IPS-18c (cell line): ENCODE measurements around the gene MORF4L2.
"Not testable (repeated sequence)": the region's sequence is repeated elsewhere in the genome, so short reads cannot be mapped to it uniquely, and the experiment has no call there.

Source experiments
- H3K4me3 ChIP-seq: 2 replicates; pipeline ENCODE4 v1.7.0; 2013; ENCODE audit warnings: low read depth, mild to moderate bottlenecking, low read length, moderate library complexity; ENCODE audit not compliant: insufficient read depth
- H3K9me3 ChIP-seq: one replicate; pipeline ENCODE4 v1.6.1; 2013; ENCODE audit warnings: mild to moderate bottlenecking, low read length, moderate library complexity; ENCODE audit not compliant: control insufficient read depth, insufficient read depth

The MORF4L2 gene

DNA sequence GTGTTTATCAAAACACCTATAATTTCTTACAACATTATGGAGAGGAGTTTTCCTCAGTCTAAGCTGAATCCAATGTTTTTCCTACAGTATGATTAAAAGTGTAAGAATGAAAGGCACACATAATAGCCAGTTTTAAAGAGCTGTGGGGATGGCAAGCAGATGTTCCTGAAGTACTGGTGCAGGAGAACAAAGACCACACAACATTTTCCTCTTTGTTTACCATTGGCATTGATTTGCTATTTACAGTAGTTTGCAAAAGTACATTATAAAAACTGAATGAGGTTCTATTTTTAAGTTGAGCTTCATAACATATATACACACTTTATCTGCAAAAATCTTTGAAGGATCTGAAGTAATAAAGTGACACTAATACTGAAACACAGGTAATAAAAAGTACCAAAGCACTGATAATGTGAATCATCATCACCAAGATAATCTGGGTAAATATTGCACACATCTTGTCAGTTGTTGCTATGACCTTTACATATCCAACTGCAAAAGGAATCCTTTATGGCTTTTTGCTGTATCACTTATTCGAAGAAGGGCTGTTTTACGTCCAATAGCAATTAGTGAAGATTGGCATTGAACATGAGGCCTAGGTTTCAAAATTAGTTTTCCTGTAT, 35.2 kb downstream of the MORF4L2 start:
- Histone ChIP-seq H3K9me3 (no peaks in the 10 kb centered on the region), H3K4me3 (no peak overlapping the region)

- no peaks in the 10 kb centered on the region for H3K9me3 ChIP-seq
- no peak overlapping the region for H3K4me3 ChIP-seq
Measured at GRCh38 chrX:103647630-103648029, 38.9 kb downstream of the MORF4L2 start.

GRCh38 chrX:103644125-103644524, 42.4 kb downstream of the MORF4L2 start:
- H3K4me3 ChIP-seq = no peak overlapping the region

DNA sequence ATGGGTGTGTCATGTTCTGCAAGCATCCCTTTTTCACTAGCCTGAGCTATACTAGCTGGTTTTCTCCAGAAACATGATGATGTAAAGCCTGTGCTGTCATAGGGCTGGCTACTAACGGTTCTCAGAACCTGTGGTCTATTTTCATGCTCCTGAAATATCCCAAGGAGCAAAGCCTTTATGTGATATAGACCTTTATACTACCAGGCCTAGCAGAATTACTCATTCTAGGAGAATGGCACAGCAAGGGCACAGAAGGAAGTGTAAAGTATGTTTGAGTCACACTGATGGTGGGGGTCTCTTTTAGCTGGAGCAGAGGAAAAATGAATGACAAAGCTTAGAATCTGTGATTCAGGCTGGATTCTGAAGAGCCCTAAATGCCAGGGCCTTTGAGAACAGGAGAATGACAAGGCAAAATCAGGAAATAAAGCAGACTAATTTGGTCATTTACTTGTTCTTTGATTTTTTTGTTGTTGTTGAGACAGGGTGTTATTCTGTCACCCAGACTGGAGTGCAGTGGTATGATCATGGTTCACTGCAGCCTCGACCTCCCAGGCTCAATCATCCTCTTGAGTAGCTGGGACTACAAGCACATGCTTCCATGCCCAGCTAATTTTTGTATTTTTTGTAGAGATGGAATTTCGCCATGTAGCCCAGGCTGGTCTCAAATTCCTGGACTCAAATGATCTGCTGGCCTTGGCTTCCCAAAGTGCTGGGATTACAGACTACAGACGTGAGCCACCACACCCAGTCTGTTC, 45.9 kb downstream of the MORF4L2 start:
- no peaks in the 10 kb centered on the region for H3K9me3 ChIP-seq
- H3K4me3 ChIP-seq = no peak overlapping the region

More at GRCh38 chrX:103644125-103644524, 42.4 kb downstream of the MORF4L2 start:
- no peaks in the 10 kb centered on the region for H3K9me3 ChIP-seq

GRCh38 chrX:103638479-103639346, 47.8 kb downstream of the MORF4L2 start:
- H3K4me3 ChIP-seq, H3K9me3 ChIP-seq: not testable (repeated sequence)

- H3K9me3 ChIP-seq = no peaks in the 10 kb centered on the region
- no peak overlapping the region for H3K4me3 ChIP-seq
Measured at GRCh38 chrX:103637604-103638338, 48.7 kb downstream of the MORF4L2 start.

DNA sequence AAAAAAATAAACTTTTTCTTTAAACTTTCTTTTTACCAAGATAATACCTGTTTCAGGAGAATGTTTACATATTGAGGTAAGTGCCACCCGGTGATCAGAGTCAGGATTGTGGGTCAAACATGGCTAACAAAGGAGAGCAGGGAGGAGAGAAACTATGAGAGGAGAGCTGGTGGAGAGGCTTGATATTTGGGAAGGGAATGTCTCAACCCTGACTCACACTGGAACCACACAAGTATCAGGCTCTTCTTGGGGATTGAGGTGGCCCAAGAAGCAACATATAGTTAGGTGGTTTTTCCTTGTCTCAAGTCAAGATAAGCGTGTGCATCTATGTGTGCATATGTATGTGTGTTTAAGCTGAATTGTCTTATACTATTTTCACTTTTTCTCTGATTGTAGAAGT, 51.1 kb downstream of the MORF4L2 start:
- no peak overlapping the region for H3K4me3 ChIP-seq

GRCh38 chrX:103631145-103631544, 55.4 kb downstream of the MORF4L2 start:
- no peak overlapping the region for H3K4me3 ChIP-seq
- no peaks in the 10 kb centered on the region for H3K9me3 ChIP-seq

More for the DNA sequence above, 51.1 kb downstream of the MORF4L2 start:
- H3K9me3 ChIP-seq = no peaks in the 10 kb centered on the region

- Histone ChIP-seq H3K9me3 (no peaks in the 10 kb centered on the region), H3K4me3 (peak overlapping the region; percentile 88)
Measured at GRCh38 chrX:103630171-103630511, 56.4 kb downstream of the MORF4L2 start.

GRCh38 chrX:103629318-103630170, 57.0 kb downstream of the MORF4L2 start:
- Histone ChIP-seq H3K9me3 (no peaks in the 10 kb centered on the region), H3K4me3 (peak overlapping the region; percentile 88)

DNA sequence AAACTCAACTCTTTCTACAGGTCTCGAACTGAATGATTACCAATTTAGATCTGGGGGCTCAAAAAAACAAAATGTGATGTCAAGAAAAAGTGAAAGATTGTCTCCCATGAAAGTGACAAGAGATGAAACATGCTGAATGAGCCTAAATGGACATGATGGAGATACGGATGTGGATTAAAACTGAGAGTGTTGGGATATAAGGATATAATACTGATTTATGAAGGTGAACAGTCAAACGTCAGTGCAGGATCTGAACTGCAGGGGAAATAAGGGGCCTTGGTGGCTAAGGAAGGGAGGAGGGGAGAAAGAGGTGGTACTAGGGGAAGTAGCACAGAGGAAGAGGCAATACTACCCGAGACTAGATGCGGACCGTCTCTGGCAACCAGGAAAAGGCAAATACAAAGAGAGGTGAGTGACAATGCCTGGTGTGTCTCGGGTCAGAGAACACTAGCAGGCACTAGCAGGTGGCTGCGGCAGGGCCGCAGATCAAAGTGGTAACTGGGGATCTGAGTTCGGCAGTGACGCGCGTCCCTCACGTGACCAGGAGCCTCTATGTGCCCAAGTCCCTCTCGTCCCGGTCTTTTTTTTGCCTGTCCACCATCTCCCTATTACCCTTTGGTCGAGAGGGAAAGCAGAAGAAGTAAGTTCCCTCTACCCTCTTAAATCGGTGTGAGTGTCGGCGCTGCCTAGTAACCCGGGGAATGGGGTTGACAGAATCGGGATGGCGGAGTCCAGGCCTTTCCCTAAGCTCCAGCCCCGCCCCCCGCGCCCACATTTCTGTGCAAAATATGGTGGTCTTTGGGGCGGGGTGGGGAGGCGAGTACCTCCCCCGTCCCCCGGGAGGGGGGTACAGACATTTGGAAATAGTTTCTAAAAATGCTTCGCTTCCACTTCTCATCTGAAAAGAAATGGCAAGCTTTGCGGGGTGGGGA, 57.8 kb downstream of the MORF4L2 start, which contains the start of gene TCEAL1:
TCEAL1 (plus strand) TSS at position 590 of the 932 bp plus-strand sequence. CDS start 942 bp downstream, outside the sequence.
- Histone ChIP-seq H3K9me3 (no peaks in the 10 kb centered on the region), H3K4me3 (peak within 1 kb of the TSS; percentile 88)

- Histone ChIP-seq H3K9me3 (no peaks in the 10 kb centered on the region), H3K4me3 (no peak overlapping the region)
Measured at GRCh38 chrX:103626855-103627254, 59.6 kb downstream of the MORF4L2 start.
